HepG2 (cell line): ENCODE results near the gene PSEN2. TPM values are rescaled to one million over a fixed set of nuclear protein-coding genes. Genes with fewer than 3 reads are reported as not detected.

ENCODE experiments used
- ASH2L ChIP-seq: fragments of 300-600, 200-600 bp; sonication (generic); IDR thresholded peaks from 2 replicates; pipeline ENCODE4 v1.7.0; 2017; ENCODE audit warnings: low read depth, mild to moderate bottlenecking, moderate library complexity, mixed read lengths, low read length; ENCODE audit not compliant: insufficient read length
- BRF2 ChIP-seq: sonication (generic); formaldehyde crosslinking; IDR thresholded peaks from 2 replicates; pipeline ENCODE4 v1.8.1; 2022; ENCODE audit warnings: mild to moderate bottlenecking, missing genetic modification reagents
- HIVEP1 ChIP-seq: sonication (generic); formaldehyde crosslinking; IDR thresholded peaks from 2 replicates; pipeline ENCODE4 v1.4.0; 2020; ENCODE audit warnings: mild to moderate bottlenecking, missing genetic modification reagents
- IRX3 ChIP-seq: sonication (generic); formaldehyde crosslinking; IDR thresholded peaks from 2 replicates; pipeline ENCODE4 v1.8.1; 2023; ENCODE audit warnings: mild to moderate bottlenecking, low read depth, missing genetic modification reagents, borderline replicate concordance
- KAT8 ChIP-seq: IDR thresholded peaks from 2 replicates; pipeline ENCODE4 v1.6.1; 2016; ENCODE audit warnings: missing genetic modification reagents, missing compliant biosample characterization
- MAZ ChIP-seq, 2 experiments: sonication (generic) in 1 of 2; formaldehyde crosslinking in 1 of 2; IDR thresholded peaks; 2 replicates each; pipeline versions ENCODE4 v1.5.0 to v1.6.1; 2012 to 2020; ENCODE audit warnings: low read depth in 2 of 2, mild to moderate bottlenecking in 2 of 2, borderline replicate concordance in 1 of 2, improper control_type of control experiment in 1 of 2, low read length in 1 of 2, missing genetic modification reagents in 1 of 2, moderate library complexity in 1 of 2
- NPAS2 ChIP-seq: sonication (generic); formaldehyde crosslinking; IDR thresholded peaks from 2 replicates; pipeline ENCODE4 v1.8.0; 2022; ENCODE audit warnings: mild to moderate bottlenecking, missing genetic modification reagents, borderline replicate concordance
- NR1H2 ChIP-seq: sonication (generic); formaldehyde crosslinking; IDR thresholded peaks from 2 replicates; pipeline ENCODE4 v1.8.1; 2022; ENCODE audit warnings: low read depth, missing genetic modification reagents, borderline replicate concordance
- RARA ChIP-seq: IDR thresholded peaks from 2 replicates; pipeline ENCODE4 v1.6.1; 2016; ENCODE audit warnings: missing genetic modification reagents, missing compliant biosample characterization
- SP5 ChIP-seq: IDR thresholded peaks from 2 replicates; pipeline ENCODE4 v1.6.1; 2016; ENCODE audit warnings: low read depth, borderline replicate concordance
- U2AF1 ChIP-seq: fragments of 200-400 bp; formaldehyde crosslinking; optimal IDR thresholded peaks from 2 replicates; pipeline ENCODE3; 2017; ENCODE audit warnings: mild to moderate bottlenecking, low read depth, low read length
- U2AF2 ChIP-seq: fragments of 200-400 bp; formaldehyde crosslinking; IDR thresholded peaks from 2 replicates; pipeline ENCODE4 v1.6.1; 2017; ENCODE audit warnings: low read depth, mild to moderate bottlenecking, low read length
- ZBTB34 ChIP-seq: sonication (generic); formaldehyde crosslinking; IDR thresholded peaks from 2 replicates; pipeline ENCODE4 v1.8.0; 2022; ENCODE audit warnings: mild to moderate bottlenecking, missing genetic modification reagents
- ZBTB46 ChIP-seq: sonication (generic); formaldehyde crosslinking; IDR thresholded peaks from 2 replicates; pipeline ENCODE4 v1.4.0; 2020; ENCODE audit warnings: mild to moderate bottlenecking, missing genetic modification reagents, borderline replicate concordance
- ZFP1 ChIP-seq: IDR thresholded peaks from 2 replicates; pipeline ENCODE4 v1.6.1; 2016
- ZKSCAN5 ChIP-seq: sonication (generic); formaldehyde crosslinking; IDR thresholded peaks from 2 replicates; pipeline ENCODE4 v1.5.1; 2020; ENCODE audit warnings: mild to moderate bottlenecking, missing genetic modification reagents
- ZNF121 ChIP-seq: sonication (generic); formaldehyde crosslinking; IDR thresholded peaks from 2 replicates; pipeline ENCODE4 v1.5.0; 2020; ENCODE audit warnings: mild to moderate bottlenecking, missing genetic modification reagents
- ZNF441 ChIP-seq: sonication (generic); formaldehyde crosslinking; IDR thresholded peaks from 2 replicates; pipeline ENCODE4 v1.7.0; 2021; ENCODE audit warnings: missing genetic modification reagents, borderline replicate concordance
- ZNF446 ChIP-seq: sonication (generic); formaldehyde crosslinking; IDR thresholded peaks from 2 replicates; pipeline ENCODE4 v1.5.0; 2020; ENCODE audit warnings: mild to moderate bottlenecking, missing genetic modification reagents
- ZSCAN9 ChIP-seq: IDR thresholded peaks from 2 replicates; pipeline ENCODE4 v1.6.1; 2016; ENCODE audit warnings: borderline replicate concordance
- polyA plus RNA-seq, 8 experiments: library from polyadenylated mRNA; depleted of rRNA in 3 of 8; stranded (reverse) in 7 of 8; unstranded in 1 of 8; fragments of >200 nt; fragmentation: Illumina TruSeq in 4 of 8; extraction: Trizol in 4 of 8; gene quantifications; 2 replicates each; pipeline versions ENCODE4 v1.2.1 to v1.2.3, GENCODE V29; 2011 to 2016; ENCODE audit warnings: low read depth in 4 of 8, missing spikeins in 1 of 8, mixed read lengths in 1 of 8; ENCODE audit not compliant: insufficient read depth in 1 of 8
- total RNA-seq, 5 experiments: library from RNA; depleted of rRNA; stranded (reverse); fragments of >200 nt; fragmentation: Illumina TruSeq; extraction: Trizol; gene quantifications; 2 replicates each; pipeline ENCODE4 v1.2.3, GENCODE V29; 2016; ENCODE audit warnings: low read depth in 1 of 5
- TF ChIP-seq, protein P1 (sequence below): sonication (generic); formaldehyde crosslinking; IDR thresholded peaks from 2 replicates; pipeline ENCODE4 v1.8.1; 2023; ENCODE audit warnings: missing genetic modification reagents, mild to moderate bottlenecking, borderline replicate concordance
- TF ChIP-seq, protein P2 (sequence below): sonication (generic); formaldehyde crosslinking; IDR thresholded peaks from 2 replicates; pipeline ENCODE4 v1.4.0; 2020; ENCODE audit warnings: missing genetic modification reagents, borderline replicate concordance

PSEN2 gene
- total and polyA plus RNA-seq, 2 of the 13 experiments (the other 11 are each of a cell fraction or from before 2014, with no cell fraction given), result 5.9 to 13.1 TPM

DNA sequence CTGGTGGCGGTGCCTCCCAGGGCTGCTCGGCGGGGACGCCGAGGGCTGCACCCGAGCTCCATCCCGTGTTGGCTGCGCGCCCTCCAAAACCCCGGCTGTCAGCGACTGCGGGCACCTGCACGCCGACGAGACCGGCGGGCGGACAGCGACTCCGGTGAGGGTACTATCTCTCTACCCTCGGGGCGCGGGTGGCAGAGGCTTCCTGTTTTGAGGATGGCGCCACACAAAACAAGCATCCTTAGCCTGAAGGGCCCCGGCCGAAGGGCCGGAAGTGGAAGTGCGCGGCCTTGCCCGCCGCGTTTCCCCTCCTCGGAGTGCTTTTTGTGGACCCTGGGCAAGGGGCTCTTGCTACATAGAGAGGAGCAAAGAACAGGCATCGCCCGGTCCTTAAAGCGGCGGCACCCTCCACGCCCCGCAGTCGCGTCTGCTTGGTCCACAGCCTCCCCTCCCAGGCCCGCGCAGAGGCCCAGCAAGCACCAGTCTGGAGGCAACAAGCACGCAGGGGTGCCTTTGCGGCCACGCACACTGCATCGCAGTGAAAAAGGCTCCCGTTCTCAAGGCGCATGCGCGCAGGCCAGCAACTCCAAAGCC lies 69.1 kb downstream of the PSEN2 start (continued):
- TF ChIP-seq, protein P1, sequence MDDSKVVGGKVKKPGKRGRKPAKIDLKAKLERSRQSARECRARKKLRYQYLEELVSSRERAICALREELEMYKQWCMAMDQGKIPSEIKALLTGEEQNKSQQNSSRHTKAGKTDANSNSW, result no peak
- TF ChIP-seq MAZ (IDR thresholded peaks at IDR 0.05; ENCODE audit: borderline replicate concordance, low read depth, low read length) (no peak), MAZ (CRISPR knock-in tag; IDR thresholded peaks at IDR 0.05; ENCODE audit: low read depth) (peak; percentile 24; the same call in 1 of the 2 replicates), ZNF441 (CRISPR knock-in tag) (peak; percentile 58), U2AF2 (no peak), NPAS2 (no peak), U2AF1 (peak; percentile 19), ASH2L (peak; percentile 84), ZNF446 (peak; percentile 84), HIVEP1 (CRISPR knock-in tag) (peak; percentile 82; the same call in 1 of the 2 replicates), IRX3 (peak; percentile 64), ZSCAN9 (CRISPR knock-in tag) (peak; percentile 88), ZNF121 (peak; percentile 6; the same call in 1 of the 2 replicates), RARA (CRISPR knock-in tag) (peak; percentile 2; the same call in 1 of the 2 replicates), ZFP1 (CRISPR knock-in tag) (no peak), BRF2 (CRISPR knock-in tag) (no peak), ZBTB34 (CRISPR knock-in tag) (no peak; the same call in 1 of the 2 replicates), ZKSCAN5 (0 out of 2 replicates have a peak, but pooled peaks have one; percentile 41), NR1H2 (CRISPR knock-in tag) (no peak), KAT8 (peak; percentile 93), ZBTB46 (CRISPR knock-in tag) (0 out of 2 replicates have a peak, but pooled peaks have one; percentile 21), SP5 (CRISPR knock-in tag) (0 out of 2 replicates have a peak, but pooled peaks have one; percentile 2)
- TF ChIP-seq, protein P2, sequence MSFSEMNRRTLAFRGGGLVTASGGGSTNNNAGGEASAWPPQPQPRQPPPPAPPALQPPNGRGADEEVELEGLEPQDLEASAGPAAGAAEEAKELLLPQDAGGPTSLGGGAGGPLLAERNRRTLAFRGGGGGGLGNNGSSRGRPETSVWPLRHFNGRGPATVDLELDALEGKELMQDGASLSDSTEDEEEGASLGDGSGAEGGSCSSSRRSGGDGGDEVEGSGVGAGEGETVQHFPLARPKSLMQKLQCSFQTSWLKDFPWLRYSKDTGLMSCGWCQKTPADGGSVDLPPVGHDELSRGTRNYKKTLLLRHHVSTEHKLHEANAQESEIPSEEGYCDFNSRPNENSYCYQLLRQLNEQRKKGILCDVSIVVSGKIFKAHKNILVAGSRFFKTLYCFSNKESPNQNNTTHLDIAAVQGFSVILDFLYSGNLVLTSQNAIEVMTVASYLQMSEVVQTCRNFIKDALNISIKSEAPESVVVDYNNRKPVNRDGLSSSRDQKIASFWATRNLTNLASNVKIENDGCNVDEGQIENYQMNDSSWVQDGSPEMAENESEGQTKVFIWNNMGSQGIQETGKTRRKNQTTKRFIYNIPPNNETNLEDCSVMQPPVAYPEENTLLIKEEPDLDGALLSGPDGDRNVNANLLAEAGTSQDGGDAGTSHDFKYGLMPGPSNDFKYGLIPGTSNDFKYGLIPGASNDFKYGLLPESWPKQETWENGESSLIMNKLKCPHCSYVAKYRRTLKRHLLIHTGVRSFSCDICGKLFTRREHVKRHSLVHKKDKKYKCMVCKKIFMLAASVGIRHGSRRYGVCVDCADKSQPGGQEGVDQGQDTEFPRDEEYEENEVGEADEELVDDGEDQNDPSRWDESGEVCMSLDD, result no peak; the same call in 1 of the 2 replicates
